HG03442 (cell line): ENCODE measurements around the gene ARHGAP9.
"Not testable (repeated sequence)": the region's sequence is repeated elsewhere in the genome, so short reads cannot be mapped to it uniquely, and the experiment has no call there.

ENCODE experiments used
- ATAC-seq: cut with Tn5 transposase; IDR thresholded peaks from one replicate; pipeline ENCODE4 v1.9.1; 2021; ENCODE audit warnings: mild to moderate bottlenecking, moderate library complexity; ENCODE audit not compliant: unreplicated experiment

Gene ARHGAP9

DNA sequence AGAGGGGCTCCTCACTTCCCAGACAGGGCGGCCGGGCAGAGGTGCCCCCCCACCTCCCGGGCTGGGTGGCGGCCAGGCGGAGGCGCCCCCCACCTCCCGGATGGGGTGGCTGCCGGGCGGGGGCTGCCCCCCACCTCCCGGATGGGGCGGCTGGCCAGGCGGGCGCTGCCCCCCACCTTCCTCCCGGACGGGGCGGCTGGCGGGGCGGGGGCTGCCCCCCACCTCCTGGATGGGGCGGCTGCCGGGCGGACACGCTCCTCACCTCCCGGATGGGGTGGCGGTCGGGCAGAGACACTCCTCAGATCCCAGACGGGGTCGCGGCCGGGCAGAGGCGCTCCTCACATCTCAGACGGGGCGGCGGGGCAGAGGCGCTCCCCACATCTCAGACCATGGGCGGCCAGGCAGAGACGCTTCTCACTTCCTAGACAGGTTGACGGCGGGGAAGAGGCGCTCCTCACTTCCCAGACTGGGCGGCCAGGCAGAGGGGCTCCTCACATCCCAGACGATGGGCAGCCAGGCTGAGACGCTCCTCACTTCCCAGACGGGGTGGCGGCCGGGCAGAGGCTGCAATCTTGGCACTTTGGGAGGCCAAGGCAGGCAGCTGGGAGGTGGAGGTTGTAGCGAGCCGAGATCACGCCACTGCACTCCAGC, 15.5 kb upstream of the ARHGAP9 start:
- ATAC-seq, result not testable (repeated sequence)

DNA sequence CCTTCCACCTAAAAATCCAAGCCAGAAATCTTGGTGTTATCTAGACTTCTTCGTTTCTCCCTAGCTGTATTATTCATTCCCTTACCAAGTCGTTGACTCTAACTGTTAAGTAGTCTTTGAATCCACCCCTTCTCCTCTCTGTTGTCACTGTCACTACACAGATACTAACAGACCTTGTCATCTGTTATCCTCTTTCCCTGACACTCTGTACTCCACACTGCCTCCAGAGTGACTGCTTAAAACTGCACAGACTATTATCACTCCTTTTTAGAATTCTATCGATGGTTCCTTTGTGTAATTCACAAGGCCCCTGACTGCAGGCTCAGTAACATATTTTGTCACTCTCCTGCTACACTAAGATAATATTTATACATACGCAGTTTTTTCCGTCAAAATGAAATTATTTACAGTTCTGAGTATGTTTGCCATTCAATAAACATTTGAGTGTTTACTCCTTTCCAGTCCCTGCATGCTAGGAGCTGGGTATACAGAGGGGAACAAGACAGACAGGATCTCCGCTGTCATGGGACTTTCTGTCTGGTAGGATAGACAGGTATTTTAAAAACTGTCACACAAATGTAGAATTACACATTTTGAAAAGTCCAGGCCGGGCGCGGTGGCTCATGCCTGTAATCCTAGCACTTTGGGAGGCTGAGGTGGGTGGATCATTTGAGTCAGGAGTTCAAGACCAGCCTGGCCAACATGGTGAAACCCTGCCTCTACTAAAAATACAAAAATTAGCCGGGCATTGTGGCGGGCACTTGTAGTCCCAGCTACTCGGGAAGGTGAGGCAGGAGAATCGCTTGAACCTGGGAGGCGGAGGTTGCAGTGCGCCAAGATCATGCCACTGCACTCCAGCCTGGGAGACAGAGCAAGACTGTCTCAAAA, 12.0 kb upstream of the ARHGAP9 start:
- ATAC-seq, result no peak

DNA sequence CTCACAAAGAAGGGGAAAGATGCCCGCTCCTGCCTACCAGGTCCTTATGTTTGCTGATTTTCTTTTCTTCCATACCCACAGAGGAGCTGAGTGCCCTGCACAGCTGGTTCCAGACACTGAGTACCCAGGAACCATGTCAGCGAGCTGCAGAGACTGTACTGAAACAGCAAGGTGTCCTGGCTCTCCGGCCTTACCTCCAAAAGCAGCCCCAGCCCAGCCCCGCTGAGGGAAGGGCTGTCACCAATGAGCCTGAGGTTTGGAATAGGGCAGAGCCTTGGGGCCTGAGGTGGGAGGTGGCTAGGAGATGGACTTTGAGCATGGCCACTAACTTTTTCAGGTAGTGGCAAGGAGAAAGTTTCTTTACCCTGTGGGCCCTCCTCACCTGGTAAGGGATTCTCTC, 10.5 kb upstream of the ARHGAP9 start:
- ATAC-seq, result no peak

DNA sequence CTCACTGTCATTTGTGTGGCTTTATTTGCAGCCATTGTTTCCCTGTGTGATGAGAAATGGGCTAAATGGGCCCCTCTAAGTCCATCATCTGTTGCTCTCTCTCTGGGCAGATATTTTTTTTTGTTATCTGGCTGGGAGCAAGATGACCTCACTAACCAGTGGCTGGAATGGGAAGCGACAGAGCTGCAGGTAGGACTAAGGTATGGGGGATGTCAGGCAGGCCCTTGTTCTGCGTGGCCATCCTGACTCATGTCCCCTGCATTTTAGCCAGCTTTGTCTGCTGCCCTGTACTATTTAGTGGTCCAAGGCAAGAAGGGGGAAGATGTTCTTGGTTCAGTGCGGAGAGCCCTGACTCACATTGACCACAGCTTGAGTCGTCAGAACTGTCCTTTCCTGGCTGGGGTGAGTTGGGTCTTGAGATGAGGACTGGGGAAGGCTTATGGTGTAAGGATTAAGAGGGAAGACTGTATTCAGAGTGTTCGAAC, 9.5 kb upstream of the ARHGAP9 start:
- no peak for ATAC-seq

DNA sequence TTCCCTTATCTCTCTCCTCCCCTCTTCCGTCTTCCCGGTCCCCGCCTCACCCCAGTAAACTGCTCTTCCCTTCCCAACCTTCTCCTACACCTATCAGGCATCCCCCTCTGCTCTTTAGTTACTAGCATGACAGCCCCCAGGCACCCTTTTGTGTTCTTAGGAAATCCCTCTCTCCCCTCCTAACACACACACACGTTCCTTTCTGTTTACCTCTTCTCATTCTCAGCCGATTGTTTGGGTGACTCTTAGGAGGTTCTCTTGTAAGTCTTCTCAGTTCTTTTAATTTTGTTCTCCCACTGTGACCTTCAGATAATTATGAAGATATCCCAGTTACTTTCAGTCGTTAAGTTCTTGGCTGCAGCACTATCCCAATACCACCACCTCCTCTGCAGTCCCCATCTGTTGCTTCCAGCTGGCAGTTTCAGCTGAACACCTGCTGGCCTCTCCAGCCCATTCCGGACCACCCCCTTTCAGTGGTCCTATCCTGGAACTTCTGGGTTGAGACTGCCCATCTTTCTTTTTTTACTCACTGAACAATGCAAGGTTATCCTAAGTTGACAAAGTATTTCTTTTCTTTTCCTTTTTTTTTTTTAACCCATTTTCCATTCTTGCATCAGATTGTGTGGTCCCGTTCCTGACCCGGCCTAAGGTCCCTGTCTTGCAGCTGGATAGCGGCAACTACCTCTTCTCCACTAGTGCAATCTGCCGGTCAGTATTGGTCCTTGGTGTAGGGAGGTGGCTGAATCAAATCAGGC, 8.9 kb upstream of the ARHGAP9 start:
- ATAC-seq, result no peak

DNA sequence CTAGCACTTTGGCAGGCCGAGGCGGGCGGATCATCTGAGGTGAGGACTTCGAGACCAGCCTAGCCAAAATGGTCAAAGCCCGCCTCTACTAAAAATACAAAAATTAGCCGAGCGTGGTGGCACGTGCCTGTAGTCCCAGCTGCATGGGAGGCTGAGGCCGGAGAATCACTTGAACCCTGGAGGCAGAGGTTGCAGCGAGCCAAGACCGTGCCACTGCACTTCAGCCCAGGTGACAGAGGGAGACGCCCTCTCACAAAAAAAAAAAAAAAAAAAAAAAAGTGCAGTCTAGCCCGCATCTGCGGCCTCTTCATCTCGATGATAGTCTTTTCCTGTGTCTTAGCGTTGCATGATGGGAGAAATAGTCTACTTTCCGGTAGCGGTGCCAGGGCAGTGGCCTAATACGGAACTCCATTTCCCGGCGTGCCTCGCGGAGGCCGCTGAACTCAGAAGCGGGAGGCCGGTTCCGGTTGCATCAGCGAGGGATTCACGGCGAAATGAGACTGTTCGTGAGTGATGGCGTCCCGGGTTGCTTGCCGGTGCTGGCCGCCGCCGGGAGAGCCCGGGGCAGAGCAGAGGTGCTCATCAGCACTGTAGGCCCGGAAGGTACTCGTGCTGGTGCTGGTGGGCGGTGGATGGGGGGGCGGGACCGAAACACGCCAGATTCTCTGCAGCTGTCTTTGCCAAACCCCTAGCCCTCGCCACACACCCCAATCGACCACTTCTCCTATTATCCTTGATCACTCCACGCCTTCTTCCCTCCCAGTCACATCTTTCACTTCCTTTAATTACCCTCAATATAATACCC, 8.1 kb upstream of the ARHGAP9 start, which contains the start of gene MARS1:
Gene MARS1 (plus strand): TSS at position 472 of the 805 bp plus-strand sequence. CDS start 23 bp downstream, at position 495.
- peak; percentile 97 for ATAC-seq

DNA sequence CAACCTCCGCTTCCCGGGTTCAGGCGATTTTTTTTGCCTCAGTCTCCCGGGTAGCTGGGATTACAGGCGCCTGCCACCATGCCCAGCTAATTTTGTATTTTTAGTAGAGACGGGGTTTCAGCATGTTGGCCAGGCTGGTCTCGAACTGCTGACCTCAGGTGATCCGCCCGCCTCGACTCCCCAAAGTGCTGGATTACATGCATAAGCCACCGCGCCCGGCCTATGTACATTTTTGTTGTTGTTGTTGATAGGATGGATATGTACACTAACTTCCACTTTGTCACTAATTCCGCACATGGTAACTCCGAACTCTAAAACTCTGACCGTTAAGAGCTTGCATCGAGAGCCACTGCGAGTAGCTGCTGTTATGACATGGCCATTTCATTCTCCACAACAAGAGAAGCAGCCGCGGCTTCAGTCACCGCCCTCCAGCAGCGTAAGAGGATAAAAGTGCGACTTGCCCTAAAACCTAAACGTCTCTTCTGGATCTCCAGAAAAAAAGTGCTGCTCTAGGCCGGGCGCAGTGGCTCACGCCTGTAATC, 7.5 kb upstream of the ARHGAP9 start:
- no peak for ATAC-seq

DNA sequence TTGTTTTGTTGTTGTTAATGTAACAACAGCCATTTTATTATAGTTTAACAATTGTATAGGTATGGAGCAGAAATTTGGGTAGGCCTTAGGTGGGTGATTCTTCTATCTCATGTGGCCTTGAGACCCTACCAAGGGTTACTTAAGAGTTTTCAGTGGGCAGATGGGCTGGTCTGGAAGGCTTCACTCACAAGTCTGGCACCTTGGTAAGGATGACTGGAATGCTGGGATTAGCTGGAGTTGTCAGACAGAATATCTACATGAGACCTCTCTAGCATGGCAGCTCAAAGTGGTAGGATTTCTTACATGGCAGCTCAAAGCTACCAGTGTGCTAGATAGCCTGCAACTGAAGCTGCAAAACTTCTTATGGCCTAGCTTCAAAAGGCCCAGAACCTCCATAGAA, 6.0 kb upstream of the ARHGAP9 start:
- no peak for ATAC-seq

DNA sequence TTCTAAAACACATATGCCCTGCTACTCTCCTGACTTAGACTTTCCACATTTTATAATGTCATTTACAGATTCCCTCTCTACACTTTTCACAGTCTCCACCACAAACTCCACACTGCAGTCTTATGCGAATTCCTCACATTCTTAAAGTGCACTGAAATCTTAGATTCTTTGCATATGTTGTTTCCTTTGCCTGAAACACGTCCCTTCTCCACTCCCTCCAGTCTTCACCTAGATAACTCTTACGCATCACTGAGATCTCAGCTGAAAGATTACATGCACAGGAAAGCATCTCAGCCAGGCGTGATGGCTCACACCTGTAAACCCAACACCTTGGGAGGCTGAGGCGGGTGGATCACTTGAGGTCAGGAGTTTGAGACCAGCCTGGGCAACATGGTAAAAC, 3.8 kb upstream of the ARHGAP9 start:
- no peak for ATAC-seq

DNA sequence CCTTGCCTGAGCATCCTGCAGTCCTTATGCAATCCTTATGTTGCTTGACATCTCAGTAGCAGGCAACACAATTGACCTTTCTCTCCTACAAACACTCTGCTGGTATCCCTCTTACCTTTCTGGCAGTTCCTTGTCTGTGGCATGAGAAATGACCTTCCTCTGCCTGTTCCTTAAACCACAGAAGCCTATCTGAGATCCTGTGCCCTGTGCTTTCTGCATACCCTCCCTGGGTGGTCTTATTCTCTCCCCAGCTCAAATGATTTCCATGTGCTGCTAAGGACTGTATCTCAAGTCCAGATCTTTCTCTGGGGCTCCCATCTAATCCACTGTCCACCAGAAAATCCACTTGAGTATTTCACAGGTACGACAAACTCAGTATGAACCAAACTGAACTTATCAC, 2.0 kb upstream of the ARHGAP9 start:
- no peak for ATAC-seq

DNA sequence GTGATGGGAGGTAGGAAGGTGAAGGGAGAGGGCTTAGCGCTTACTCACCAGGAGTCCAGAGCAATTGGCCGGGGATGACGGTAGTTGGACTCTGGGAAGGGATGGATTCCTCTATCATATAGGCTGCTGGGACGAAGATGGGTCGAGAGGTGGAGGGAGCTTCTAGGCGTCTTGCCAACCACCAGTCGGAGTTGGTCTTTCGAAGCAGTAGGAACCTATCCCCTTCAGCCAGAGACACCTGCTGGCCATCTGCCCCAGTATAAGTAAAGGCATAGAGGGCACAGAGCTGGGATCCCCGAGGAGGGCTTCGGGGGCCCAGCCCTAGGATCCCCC, 657 bp downstream of the ARHGAP9 start:
- no peak for ATAC-seq

DNA sequence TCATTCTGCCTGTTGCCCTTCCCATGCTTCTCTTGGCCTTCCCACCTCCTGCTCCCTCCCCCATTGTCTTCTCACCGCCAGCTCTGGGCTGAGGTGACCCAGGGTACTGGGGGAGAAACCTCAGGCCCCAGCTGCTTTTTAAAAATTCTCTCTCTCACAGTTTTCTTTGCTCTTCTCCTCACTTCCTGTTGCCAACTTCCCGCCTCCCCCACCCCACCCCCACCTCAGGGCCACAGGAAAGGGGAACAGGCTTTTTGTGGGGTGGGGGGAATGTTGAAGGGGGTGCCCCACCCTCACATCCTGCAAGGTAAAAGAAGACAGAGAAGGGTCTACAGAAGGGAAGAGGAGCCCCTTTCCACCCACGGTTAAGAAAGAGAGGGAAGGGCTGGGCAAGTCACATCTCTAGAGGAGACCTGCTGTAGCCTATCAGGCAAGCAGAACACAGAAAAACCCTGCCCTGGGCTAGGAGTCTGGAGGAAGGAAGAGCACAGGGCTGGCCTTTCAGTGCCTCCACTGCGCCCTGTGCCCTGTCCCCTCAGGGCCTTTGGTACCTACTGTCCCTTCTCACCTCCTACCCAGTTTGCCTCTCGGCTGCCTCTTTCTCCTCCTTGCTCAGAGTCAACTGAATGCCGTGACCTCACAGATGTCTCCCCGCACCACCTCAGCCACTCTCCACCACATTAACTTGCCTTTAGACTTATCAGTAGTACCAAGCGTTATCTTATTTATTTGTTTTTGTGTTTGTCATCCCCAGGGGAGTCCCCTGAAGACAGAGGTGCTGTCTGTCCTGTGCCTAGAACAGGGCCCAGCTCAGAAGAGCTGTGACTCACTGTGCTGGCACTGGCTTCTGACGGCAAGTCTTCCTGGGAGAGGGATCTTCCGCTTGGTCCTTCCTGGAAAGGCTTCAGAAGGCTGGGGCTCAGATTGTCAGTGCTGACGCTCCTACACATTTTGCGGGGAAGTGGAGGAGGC, 1.7 kb downstream of the ARHGAP9 start:
- peak; percentile 33 for ATAC-seq

DNA sequence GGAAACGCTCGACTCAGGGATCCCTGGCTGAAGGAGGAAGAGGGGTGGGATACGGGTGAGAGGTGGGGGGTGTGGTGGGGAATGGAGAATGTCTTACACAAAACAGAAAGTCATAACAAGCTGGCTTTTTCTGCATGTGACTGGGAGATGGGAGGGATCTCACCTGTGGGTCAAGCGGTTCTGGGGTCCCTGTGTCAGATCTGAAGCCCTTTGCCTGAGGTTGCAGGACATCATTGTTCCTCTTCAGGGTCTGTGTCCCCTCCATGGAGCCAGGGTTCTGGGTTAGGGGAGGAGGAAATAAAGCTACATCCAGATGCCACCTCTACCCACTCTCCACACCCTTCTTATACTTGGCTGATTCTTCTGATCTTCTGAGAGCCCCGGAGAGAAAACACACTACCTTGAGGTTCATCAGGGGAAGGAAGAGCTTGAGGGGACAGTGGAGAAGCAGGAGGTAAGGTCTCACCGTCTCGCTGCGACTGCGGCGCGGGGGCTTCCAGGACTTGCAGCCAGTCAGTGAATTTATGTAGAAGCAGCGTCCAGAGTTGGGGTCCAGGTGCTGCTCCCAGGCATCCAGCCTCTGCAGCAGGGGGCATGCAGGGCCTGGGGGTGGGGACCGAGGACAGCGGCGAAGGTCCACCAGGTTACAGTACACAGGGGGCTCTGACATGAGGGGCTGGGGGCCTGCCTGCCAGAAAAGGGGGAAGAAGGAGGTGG, 2.5 kb downstream of the ARHGAP9 start:
- ATAC-seq, result no peak

DNA sequence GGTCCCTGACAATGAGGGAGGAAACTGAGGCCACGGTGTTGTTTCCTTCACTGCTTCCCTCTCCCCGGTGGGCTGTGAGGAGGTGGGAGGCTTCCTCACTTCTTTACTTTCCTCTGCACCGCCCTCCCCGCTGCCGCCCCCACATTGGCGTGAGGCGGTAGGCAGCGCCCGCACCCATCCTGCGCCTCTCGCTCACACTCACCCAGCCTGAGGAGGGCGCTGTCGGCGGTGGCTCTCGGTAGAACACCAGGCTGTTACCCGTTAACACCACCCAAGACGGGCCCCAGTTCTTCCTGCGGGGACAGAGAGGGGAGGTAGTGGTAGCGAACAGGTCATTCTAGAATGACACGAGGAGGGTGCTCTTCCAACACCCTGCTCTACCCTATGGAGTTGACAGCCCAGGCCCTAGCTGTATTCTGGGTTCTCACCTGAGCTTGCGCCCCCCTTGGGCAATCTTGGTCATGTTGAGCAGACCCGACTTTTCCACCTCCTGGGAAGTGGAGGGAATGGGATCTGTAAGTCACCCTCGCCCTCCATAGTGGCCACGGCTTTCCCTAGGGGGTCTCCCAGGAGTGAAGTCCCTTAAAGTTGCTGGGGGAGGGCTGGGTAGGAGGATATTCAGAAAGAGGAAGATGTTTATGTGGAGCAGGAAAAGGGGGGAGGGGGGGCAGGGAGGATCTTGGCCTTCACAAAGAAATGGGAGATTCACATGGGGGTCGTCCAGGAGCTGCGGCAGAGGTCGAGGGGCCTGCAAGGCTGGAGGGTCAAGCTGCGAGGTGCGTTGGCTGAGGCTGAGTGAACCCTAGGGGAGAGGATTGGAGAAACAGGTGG, 3.3 kb downstream of the ARHGAP9 start:
- peak; percentile 44 for ATAC-seq

DNA sequence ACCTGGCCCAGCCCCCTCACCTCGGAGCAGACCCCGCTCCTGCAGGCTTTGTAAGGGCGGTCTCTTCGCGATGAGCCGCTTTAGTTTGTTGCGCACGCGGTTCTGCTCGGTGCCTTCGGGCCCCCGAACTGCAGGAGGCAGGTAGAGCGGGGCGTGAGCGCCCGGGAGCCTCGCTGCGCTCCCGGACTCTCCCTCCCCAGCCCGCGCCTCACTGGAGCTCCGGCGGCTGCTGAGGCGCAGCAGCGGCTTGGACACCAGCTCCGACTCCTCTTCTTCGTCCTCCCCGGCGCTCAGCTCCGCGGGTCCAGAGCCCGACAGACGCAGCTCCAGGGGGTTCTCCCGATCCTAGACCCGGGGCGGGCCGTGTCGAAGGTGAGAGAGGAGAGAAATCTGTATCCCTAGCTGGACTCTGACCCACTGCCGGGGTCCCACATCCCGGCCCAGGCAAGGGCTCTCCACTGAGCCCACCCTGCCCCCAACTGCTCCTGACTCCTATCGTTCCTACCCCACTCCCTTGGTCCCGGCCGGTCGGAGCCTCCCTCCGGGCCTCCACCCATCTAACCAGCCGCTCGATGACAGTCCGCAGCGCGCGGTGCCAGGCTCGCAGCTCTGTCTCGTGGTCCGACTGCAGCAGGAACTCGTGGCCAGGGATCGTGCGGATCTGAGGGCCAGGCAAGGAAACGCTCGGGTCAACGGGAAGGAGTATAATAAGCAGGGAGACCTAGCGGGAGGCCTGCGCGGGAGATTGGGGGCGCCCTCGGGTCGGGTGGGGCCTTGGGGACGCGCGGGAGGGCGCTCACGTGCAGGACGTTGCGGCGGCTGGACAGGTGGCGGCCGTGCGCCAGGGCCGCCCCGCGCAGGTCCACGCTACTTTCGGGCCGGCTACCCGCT, 4.2 kb downstream of the ARHGAP9 start:
- ATAC-seq, result peak; percentile 9

DNA sequence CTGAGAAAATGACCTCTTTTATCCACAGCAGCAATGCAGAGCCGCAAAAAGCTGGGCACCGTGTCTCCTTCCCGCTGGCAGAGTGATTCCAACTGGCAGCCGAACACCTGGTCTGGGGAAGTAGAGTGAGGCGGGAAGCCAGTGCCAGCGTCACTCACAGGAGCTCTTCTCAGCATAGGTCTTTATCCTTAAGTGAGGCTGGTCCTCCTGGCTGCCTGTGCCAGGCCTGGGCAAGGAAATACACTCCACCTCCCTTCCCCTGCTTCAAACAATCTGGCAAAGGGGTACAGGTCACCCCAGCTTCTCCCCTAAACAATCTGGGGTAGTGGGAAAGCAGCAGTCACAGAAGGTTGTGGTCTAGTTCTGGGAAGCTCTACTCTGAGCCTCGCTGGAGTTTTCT, 4.8 kb downstream of the ARHGAP9 start:
- ATAC-seq, result no peak

DNA sequence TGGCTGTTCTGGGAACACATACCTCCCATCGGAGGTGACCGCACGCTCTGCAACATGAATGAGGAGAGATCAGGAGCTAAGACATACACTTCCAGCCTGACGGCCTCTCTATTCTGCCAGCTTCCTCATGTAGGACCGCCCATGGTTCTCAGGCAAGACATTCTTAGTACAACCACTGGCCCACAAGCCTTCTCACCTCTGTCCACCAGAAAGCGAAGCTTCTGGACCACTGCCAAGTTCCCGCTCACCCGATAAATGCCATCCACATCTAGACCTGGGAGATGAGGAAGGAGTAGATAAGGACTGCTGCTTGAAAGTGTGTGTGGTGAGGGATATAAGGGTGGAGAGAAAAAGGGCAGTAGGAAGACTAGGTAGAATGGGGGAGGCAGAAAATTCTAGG, 5.2 kb downstream of the ARHGAP9 start:
- no peak for ATAC-seq
